Fibroblast of lung (primary cell): ENCODE results near the gene ZNF423. TPM values are rescaled to one million over a fixed set of nuclear protein-coding genes. Genes with fewer than 3 reads are reported as not detected.

Source experiments
- DNase-seq, 2 donors: peaks; one replicate each; pipeline versions ENCODE4 v3.0.0 to v3.0.0-alpha.2; 2010; ENCODE audit warnings: low read depth in 2 of 2
- H2AFZ ChIP-seq: 2 replicates; pipeline ENCODE4 v1.5.1; 2012; ENCODE audit warnings: low read length, control low read depth, inconsistent platforms
- H3K27ac ChIP-seq: 2 replicates; pipeline ENCODE4 v1.5.1; 2011; ENCODE audit warnings: low read length, control low read depth; ENCODE audit not compliant: insufficient read depth
- H3K27me3 ChIP-seq: 2 replicates; pipeline ENCODE4 v1.5.1; 2011; ENCODE audit warnings: mild to moderate bottlenecking, low read length; ENCODE audit not compliant: control insufficient read depth, insufficient read depth
- H3K36me3 ChIP-seq: 2 replicates; pipeline ENCODE4 v1.5.1; 2011; ENCODE audit warnings: low read length; ENCODE audit not compliant: control insufficient read depth, insufficient read depth
- H3K4me1 ChIP-seq: 2 replicates; pipeline ENCODE4 v1.5.1; 2011; ENCODE audit warnings: low read length; ENCODE audit not compliant: control insufficient read depth, insufficient read depth; ENCODE audit errors: extremely low read depth
- H3K4me2 ChIP-seq: 2 replicates; pipeline ENCODE4 v1.5.1; 2011; ENCODE audit warnings: low read length, control low read depth; ENCODE audit not compliant: insufficient read depth; ENCODE audit errors: extremely low read depth
- H3K4me3 ChIP-seq, 4 experiments: fragments of 200-600 bp in 1 of 4; sonication (generic) in 1 of 4; replicated peaks in 1 of 4; 2 replicates each; pipeline ENCODE4 v1.5.1; 2011 to 2016; ENCODE audit warnings: low read length in 4 of 4, low read depth in 3 of 4, mild to moderate bottlenecking in 3 of 4, control low read depth in 2 of 4, inconsistent platforms in 1 of 4, mixed read lengths in 1 of 4; ENCODE audit not compliant: insufficient read depth in 1 of 4; ENCODE audit errors: control extremely low read depth in 1 of 4
- H3K79me2 ChIP-seq: 2 replicates; pipeline ENCODE4 v1.5.1; 2012; ENCODE audit warnings: mild to moderate bottlenecking, low read length, inconsistent platforms; ENCODE audit not compliant: control insufficient read depth, insufficient read depth
- H3K9ac ChIP-seq: 2 replicates; pipeline ENCODE4 v1.5.1; 2011; ENCODE audit warnings: mild to moderate bottlenecking, low read length, control low read depth; ENCODE audit not compliant: insufficient read depth
- H3K9me3 ChIP-seq: 2 replicates; pipeline ENCODE4 v1.5.1; 2012; ENCODE audit warnings: low read depth, low read length; ENCODE audit not compliant: control insufficient read depth, insufficient read depth
- H4K20me1 ChIP-seq: 2 replicates; pipeline ENCODE4 v1.5.1; 2011; ENCODE audit warnings: low read length; ENCODE audit not compliant: control insufficient read depth, insufficient read depth; ENCODE audit errors: extremely low read depth
- EZH2 ChIP-seq: IDR thresholded peaks from 2 replicates; pipeline ENCODE4 v1.5.1; 2012; ENCODE audit warnings: low read length, control low read depth, mild to moderate bottlenecking; ENCODE audit errors: missing control alignments
- polyA plus RNA-seq, 2 donors: library from polyadenylated mRNA; depleted of rRNA in 1 of 2; stranded (reverse) in 1 of 2; unstranded in 1 of 2; fragments of >200 nt; gene quantifications; 2 replicates each; pipeline ENCODE4 v1.2.1, GENCODE V29; 2011 to 2012; ENCODE audit warnings: missing spikeins in 1 of 2
- total RNA-seq: library from RNA; depleted of rRNA; stranded (reverse); fragments of >200 nt; gene quantifications from 2 replicates; pipeline ENCODE4 v1.2.1, GENCODE V29; 2014
- TF ChIP-seq, protein P1 (sequence below), 2 donors: IDR thresholded peaks in 1 of 2; conservative IDR thresholded peaks in 1 of 2; 1 replicate in 1 of 2; 2 replicates in 1 of 2; pipeline ENCODE4 v1.5.1; 2011 to 2012; ENCODE audit warnings: low read length in 2 of 2, control low read depth in 1 of 2, inconsistent platforms in 1 of 2, low read depth in 1 of 2, mild to moderate bottlenecking in 1 of 2

Gene ZNF423
- total and polyA plus RNA-seq, 2 donors (not counting 1 experiment from before 2014, with no cell fraction given), result 0.07 to 0.17 TPM

DNA sequence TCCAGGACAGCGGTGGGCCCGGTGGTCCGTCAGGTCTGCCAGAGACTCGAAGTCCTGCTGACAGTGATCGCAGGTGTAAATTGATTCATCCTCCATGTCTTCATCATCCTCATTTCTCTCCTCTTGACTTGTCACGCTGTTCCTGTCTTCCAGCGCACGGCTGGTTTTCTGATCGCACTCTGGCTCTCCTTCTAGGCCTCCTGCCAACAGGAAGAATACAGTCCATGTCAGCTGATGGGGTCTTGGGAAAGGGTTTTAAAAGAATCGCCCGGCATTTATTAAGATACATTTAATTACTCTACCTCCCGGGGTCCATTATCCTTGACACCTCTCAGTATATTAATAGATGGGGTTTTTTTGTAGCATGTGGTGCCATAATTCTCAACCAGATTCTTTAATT, 125.1 kb downstream of the ZNF423 start:
- H3K9ac ChIP-seq, result no peak overlapping the region
- DNase-seq, result no peak
- H3K27me3 ChIP-seq, result no peaks in the 10 kb centered on the region
- H3K9me3 ChIP-seq, result no peaks in the 10 kb centered on the region
- no peaks in the 10 kb centered on the region for H3K36me3 ChIP-seq
- H3K27ac ChIP-seq, result no peak overlapping the region
- TF ChIP-seq, protein P1, sequence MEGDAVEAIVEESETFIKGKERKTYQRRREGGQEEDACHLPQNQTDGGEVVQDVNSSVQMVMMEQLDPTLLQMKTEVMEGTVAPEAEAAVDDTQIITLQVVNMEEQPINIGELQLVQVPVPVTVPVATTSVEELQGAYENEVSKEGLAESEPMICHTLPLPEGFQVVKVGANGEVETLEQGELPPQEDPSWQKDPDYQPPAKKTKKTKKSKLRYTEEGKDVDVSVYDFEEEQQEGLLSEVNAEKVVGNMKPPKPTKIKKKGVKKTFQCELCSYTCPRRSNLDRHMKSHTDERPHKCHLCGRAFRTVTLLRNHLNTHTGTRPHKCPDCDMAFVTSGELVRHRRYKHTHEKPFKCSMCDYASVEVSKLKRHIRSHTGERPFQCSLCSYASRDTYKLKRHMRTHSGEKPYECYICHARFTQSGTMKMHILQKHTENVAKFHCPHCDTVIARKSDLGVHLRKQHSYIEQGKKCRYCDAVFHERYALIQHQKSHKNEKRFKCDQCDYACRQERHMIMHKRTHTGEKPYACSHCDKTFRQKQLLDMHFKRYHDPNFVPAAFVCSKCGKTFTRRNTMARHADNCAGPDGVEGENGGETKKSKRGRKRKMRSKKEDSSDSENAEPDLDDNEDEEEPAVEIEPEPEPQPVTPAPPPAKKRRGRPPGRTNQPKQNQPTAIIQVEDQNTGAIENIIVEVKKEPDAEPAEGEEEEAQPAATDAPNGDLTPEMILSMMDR (conservative IDR thresholded peaks at IDR 0.05 in 1 of 2, IDR thresholded peaks at IDR 0.05 in 1 of 2; ENCODE audit: low read depth in 1 of 2, low read length in 2 of 2), result no peak
- no peak for TF ChIP-seq EZH2
- H2AFZ ChIP-seq, result no peak overlapping the region
- no peak overlapping the region for H3K4me2 ChIP-seq
- no peaks in the 10 kb centered on the region for H3K79me2 ChIP-seq
- H3K4me3 ChIP-seq, result no peak overlapping the region
- H4K20me1 ChIP-seq, result no peaks in the 10 kb centered on the region
- no peaks in the 10 kb centered on the region for H3K4me1 ChIP-seq

DNA sequence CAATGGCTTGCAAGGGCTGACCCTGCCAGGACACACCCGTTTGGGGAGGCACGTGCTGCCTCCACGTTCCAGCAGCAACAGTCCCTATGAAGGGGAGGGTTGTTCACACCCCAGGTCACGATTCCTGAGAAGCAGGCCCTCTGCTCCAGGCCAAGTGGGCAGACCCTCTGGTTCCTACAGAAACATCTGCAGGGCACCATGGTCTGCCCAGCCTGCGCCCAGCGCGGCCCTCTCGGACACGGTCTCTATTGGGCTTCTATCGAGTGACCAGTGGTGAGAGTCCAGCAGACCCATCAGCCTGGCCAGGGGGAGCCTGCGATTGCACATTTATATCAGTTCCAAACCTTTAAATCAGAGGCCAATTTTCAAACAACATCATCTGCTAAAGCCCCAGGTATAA, 128.3 kb downstream of the ZNF423 start:
- H3K4me2 ChIP-seq, result no peak overlapping the region
- H3K36me3 ChIP-seq, result no peaks in the 10 kb centered on the region
- no peak overlapping the region for H2AFZ ChIP-seq
- H3K79me2 ChIP-seq, result no peaks in the 10 kb centered on the region
- H3K4me1 ChIP-seq, result no peaks in the 10 kb centered on the region
- no peaks in the 10 kb centered on the region for H3K9me3 ChIP-seq
- no peak overlapping the region for H3K4me3 ChIP-seq
- no peaks in the 10 kb centered on the region for H3K27me3 ChIP-seq
- TF ChIP-seq EZH2, result no peak
- no peak overlapping the region for H3K9ac ChIP-seq
- no peak overlapping the region for H3K27ac ChIP-seq
- H4K20me1 ChIP-seq, result no peaks in the 10 kb centered on the region
- no peak for DNase-seq

DNA sequence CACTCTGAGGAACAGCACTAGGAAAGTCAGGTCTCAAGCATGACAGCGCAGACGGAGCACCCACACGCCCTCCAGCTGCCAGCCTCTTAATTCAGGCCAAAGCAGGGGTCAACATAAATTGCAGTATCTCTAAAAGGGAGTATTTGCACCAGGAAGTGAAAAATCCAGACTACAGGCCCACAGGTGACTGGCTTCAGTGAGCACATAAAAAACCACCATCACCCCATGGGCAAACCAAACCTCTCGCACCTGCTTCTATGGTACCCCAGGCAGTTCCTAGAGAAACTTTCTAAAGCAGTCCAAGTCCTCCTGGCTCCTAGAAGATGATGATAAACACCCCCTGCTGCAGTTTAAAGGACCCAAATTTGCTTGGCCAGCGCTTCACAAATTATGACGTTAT, 129.8 kb downstream of the ZNF423 start:
- H3K4me1 ChIP-seq, result no peaks in the 10 kb centered on the region
- H3K4me3 ChIP-seq, result no peak overlapping the region
- no peaks in the 10 kb centered on the region for H3K9me3 ChIP-seq
- no peaks in the 10 kb centered on the region for H3K79me2 ChIP-seq
- H3K4me2 ChIP-seq, result no peak overlapping the region
- no peak for DNase-seq
- no peaks in the 10 kb centered on the region for H4K20me1 ChIP-seq
- no peak overlapping the region for H3K9ac ChIP-seq
- no peaks in the 10 kb centered on the region for H3K36me3 ChIP-seq
- no peak overlapping the region for H2AFZ ChIP-seq
- TF ChIP-seq, protein P1 (conservative IDR thresholded peaks at IDR 0.05 in 1 of 2, IDR thresholded peaks at IDR 0.05 in 1 of 2; ENCODE audit: low read depth in 1 of 2, low read length in 2 of 2), result no peak
- TF ChIP-seq EZH2, result no peak
- no peaks in the 10 kb centered on the region for H3K27me3 ChIP-seq
- no peak overlapping the region for H3K27ac ChIP-seq
